Right atrium auricular region (tissue), 2 donors: ENCODE results near the gene PTCSC3. TPM values are rescaled to one million over a fixed set of nuclear protein-coding genes. Genes with fewer than 3 reads are reported as not detected.

Source experiments
- DNase-seq: peaks from one replicate; pipeline ENCODE4 v3.0.0-alpha.2; 2019; ENCODE audit warnings: low spot score
- H3K27ac ChIP-seq, 2 donors: fragments of 200-600 bp; sonication (generic); 1 replicate in 1 of 2; 2 replicates in 1 of 2; pipeline ENCODE4 v1.5.1; 2016 to 2019
- H3K27me3 ChIP-seq, 2 donors: fragments of 200-600 bp; sonication (generic); one replicate each; pipeline versions ENCODE4 v1.5.1 to v1.6.0; 2017 to 2019
- H3K36me3 ChIP-seq: fragments of 200-600 bp; sonication (generic); one replicate; pipeline ENCODE4 v1.5.1; 2016
- H3K4me1 ChIP-seq, 2 donors: fragments of 200-600 bp; sonication (generic); one replicate each; pipeline versions ENCODE4 v1.5.1 to v1.6.0; 2017 to 2019
- H3K4me3 ChIP-seq, 2 donors: fragments of 200-600 bp; sonication (generic); 1 replicate in 1 of 2; 2 replicates in 1 of 2; pipeline ENCODE4 v1.5.1; 2017 to 2019; ENCODE audit warnings: mild to moderate bottlenecking in 1 of 2, moderate library complexity in 1 of 2
- H3K9me3 ChIP-seq, 2 donors: fragments of 200-600 bp; sonication (generic); one replicate each; pipeline ENCODE4 v1.5.1; 2019
- CTCF ChIP-seq, 2 donors: fragments of 200-600 bp; sonication (generic); IDR thresholded peaks; one replicate each; pipeline ENCODE4 v1.5.1; 2019; ENCODE audit warnings: antibody characterized with exemption in 2 of 2
- total RNA-seq, 2 donors: library from RNA; depleted of rRNA; stranded (reverse); fragments of >200 nt; gene quantifications; one replicate each; pipeline ENCODE4 v1.1.0, GENCODE V29; 2016

Gene PTCSC3
- total RNA-seq: not detected

DNA sequence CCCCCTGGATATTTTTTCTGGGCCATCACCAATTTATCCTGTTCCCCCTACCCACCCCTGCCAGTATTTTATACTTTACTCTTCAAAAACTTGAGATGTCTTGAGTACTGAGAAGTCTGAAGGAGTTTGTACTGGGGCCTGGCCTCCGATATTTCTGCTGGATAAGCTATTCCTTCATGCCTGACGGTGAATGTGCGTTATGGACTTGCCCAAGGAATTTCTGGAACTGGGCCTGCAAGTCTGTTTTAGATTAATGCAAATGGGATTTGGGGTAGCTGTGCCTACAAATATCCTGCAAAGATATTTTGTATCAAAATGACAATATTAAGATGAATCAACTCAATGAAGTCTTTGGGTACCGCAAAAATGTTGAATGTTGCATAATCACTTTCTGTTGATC lies at the start of gene PTCSC3:
TSS of gene PTCSC3 (minus strand) at position 199 of the 400 bp plus-strand sequence.
- Histone ChIP-seq H3K4me3 (no peak within 1 kb of the TSS), H3K27me3 (no peaks in the 10 kb centered on the region), H3K9me3 (no peaks in the 10 kb centered on the region), H3K4me1 (no peaks in the 10 kb centered on the region), H3K27ac (no peak within 1 kb of the TSS), H3K36me3 (no peaks in the 10 kb centered on the region)
- no peak for TF ChIP-seq CTCF (IDR thresholded peaks at IDR 0.05)
- DNase-seq: no peak

- Histone ChIP-seq H3K9me3 (no peaks in the 10 kb centered on the region), H3K4me3 (no peak overlapping the region), H3K27ac (no peak overlapping the region), H3K27me3 (no peaks in the 10 kb centered on the region), H3K36me3 (no peaks in the 10 kb centered on the region), H3K4me1 (no peaks in the 10 kb centered on the region)
- DNase-seq: no peak
- TF ChIP-seq CTCF (IDR thresholded peaks at IDR 0.05): no peak
Measured at GRCh38 chr14:36226164-36226563, 49.6 kb upstream of the PTCSC3 start.

- H3K9me3 ChIP-seq: no peaks in the 10 kb centered on the region
Measured at GRCh38 chr14:36224176-36224575, 47.7 kb upstream of the PTCSC3 start.

GRCh38 chr14:36223558-36223957 lies 47.0 kb upstream of the PTCSC3 start:
- H3K27ac ChIP-seq: no peak overlapping the region
- no peaks in the 10 kb centered on the region for H3K4me1 ChIP-seq
- TF ChIP-seq CTCF (IDR thresholded peaks at IDR 0.05): no peak
- H3K27me3 ChIP-seq: no peaks in the 10 kb centered on the region
- H3K36me3 ChIP-seq: no peaks in the 10 kb centered on the region
- H3K9me3 ChIP-seq: no peaks in the 10 kb centered on the region
- DNase-seq: no peak
- H3K4me3 ChIP-seq: no peak overlapping the region

More at GRCh38 chr14:36224176-36224575, 47.7 kb upstream of the PTCSC3 start:
- Histone ChIP-seq H3K4me1 (no peaks in the 10 kb centered on the region), H3K4me3 (no peak overlapping the region), H3K36me3 (no peaks in the 10 kb centered on the region), H3K27me3 (no peaks in the 10 kb centered on the region), H3K27ac (no peak overlapping the region)
- no peak for DNase-seq
- no peak for TF ChIP-seq CTCF (IDR thresholded peaks at IDR 0.05)

- DNase-seq: no peak
- H3K4me1 ChIP-seq: no peaks in the 10 kb centered on the region
- H3K27ac ChIP-seq: no peak overlapping the region
- no peak for TF ChIP-seq CTCF (IDR thresholded peaks at IDR 0.05)
- no peaks in the 10 kb centered on the region for H3K9me3 ChIP-seq
- no peaks in the 10 kb centered on the region for H3K36me3 ChIP-seq
- no peak overlapping the region for H3K4me3 ChIP-seq
- no peaks in the 10 kb centered on the region for H3K27me3 ChIP-seq
Measured at GRCh38 chr14:36222952-36223468, 46.5 kb upstream of the PTCSC3 start.

- H3K4me3 ChIP-seq: no peak overlapping the region
- no peak overlapping the region for H3K27ac ChIP-seq
- H3K36me3 ChIP-seq: no peaks in the 10 kb centered on the region
- H3K27me3 ChIP-seq: no peaks in the 10 kb centered on the region
- H3K4me1 ChIP-seq: no peaks in the 10 kb centered on the region
- TF ChIP-seq CTCF (IDR thresholded peaks at IDR 0.05): no peak
- no peaks in the 10 kb centered on the region for H3K9me3 ChIP-seq
- DNase-seq: no peak
Measured at GRCh38 chr14:36222337-36222736, 45.8 kb upstream of the PTCSC3 start.
